Kidney capillary endothelial cell (primary cell): ENCODE data around the gene TOMM20L.

Source experiments
- DNase-seq: peaks from one replicate; pipeline ENCODE4 v3.0.0-alpha.2; 2018; ENCODE audit warnings: low spot score

The TOMM20L gene

DNA sequence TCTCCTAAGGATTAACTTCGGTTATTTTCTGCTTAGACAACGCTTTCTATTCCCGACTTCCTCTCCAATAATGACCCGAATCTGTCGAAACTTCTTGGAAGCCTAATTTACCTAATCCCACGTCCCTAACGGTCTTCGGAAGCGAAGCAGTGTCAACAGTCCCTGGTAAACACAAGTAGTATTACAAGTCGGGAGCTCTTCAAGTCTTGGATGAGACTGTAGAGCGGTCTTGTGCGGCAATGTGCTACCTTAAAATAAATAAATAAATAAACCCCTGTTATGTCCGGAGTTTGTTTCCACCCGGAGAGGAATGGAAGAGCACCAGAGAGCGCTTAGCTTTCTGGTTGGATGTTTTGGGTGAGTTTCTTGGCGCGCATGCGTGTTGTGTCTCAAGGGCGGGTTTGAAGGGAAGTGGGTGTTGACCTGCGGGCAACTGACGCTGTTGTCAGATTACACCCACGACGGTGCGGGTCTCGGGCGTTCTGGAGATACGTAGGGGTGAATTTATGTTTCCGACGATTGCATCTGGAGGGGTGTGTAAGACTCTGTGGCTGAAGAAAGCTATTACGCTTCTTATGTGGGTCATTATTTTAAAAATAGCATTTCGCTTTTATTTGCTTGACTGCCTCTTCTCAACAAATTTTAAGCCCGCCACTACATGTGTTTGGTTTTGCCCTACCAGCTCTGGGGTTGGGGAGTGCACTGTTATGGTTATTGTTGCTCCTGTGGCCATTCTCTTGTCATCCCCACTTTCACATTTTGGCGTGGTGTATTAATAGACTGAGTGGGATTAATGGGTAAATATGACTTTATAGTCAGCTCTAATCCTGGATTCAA, 31.8 kb downstream of the TOMM20L start, which contains the start of the genes KIAA0586 and TIMM9:
Gene KIAA0586, plus strand, starts transcription at position 439 of the 837 bp plus-strand sequence. CDS start 546 bp downstream, outside the sequence.
Gene TIMM9, minus strand, starts transcription at position 251 of the 837 bp plus-strand sequence. CDS start 15,586 bp downstream, outside the sequence.
- DNase-seq: peak; percentile 99

DNA sequence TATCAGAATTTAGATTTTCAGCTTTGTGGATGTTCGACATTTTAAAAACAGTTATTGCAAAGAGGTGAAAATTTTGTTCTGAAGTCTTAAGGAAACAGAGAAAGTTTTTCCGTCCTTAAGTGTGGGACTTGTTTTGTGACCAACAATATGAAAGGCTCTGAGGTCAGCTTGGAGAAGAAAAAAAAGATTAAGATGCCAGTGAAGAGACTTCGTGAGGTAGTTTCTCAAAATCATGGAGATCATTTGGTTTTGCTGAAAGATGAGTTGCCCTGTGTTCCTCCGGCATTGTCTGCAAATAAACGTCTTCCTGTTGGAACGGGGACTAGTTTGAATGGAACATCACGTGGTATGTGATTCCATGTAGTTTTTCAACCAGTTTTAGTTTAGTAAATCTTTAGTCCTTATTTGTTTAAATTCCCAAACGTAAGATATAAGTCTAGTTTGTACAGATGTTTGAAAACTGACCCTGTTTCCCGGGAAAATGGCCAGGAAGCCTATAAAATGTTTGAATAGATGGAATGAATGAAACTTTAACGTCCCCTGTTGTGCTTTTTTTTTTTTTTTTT, 32.5 kb downstream of the TOMM20L start:
- peak; percentile 51 for DNase-seq

DNA sequence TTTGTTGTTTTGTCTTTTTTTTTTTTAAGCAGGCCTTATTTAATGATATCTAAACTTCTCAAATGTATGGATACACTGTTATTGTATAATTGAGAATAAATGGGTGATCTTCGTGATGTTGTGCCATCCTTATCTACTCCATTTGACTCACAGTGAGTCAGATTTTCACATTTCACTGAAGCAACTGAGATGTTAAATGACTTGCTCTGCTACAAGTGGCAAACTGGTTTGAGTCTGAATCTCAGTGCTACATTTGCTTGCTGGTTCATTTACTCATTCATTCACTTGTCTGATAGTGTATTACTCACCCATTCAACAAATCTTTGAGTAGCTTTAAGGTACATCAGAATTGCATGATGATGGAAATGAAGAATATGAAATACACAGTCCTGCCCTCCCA, 34.4 kb downstream of the TOMM20L start:
- no peak for DNase-seq

DNA sequence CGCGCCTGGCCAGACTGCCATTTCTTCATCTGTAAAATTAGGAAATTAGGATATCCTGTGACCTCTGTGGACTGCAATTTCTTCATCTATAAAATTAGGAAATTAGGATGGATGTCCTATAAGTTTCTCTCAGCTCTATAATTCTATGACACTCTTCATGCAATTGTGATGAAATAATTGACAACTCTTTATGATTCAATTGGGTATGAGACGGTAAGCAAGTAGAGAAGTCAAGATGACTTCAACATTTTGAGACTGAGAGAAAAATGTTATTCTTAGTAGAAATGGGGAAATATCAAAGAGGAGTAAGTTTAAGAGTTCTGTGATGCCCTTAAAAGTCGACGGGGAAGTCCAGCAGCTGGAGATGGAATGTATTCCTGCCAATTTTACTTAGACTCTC, 43.7 kb downstream of the TOMM20L start:
- no peak for DNase-seq

DNA sequence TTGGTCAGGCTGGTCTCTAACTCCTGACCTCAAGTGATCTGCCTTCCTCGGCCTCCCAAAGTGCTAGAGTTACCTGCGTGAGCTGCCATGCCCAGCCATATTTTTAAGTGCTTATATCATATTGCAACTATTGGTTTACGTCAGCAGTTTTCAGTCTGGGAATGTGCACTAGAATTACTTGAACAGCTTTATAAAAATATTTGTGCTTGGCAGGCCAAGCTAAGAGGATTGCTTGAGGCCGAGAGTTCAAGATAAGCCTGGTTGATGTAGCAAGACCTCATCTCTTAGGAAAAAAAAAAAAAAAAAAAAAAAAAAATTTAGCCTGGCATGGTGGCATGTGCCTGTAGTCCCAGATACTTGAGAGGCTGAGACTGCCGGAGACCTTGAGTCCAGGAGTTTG, 48.9 kb downstream of the TOMM20L start:
- no peak for DNase-seq

DNA sequence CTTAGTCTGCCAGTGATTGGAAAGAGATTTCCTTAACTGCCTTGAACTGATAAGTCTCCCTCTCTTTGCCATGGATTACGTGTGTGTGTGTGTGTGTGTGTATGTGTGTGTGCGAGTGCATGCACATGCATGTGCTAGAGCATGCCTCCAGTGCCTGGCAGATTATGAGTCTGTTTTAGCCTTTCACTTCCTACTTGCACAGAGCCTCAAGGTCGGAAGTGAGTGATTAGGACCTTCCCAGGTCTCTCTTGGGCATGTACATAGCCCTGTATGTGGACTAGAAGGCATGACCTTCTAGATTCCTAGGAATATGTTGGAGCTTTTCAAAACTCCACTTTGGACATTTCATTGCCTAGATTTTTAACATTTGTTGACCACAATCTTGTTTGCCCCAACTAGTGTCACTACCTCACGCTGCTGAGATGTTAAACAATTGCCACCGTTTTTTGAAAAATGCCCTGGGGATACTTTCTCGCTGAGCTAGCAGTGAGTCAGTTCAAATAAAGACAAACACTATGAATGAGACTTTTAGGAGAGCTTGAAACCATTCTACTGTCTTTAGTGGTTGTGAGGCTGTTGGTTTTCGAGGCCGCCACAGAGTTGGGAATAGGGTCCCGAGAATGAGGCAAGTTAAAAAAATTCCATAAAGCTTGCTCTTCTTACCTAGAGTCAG, 60.0 kb downstream of the TOMM20L start:
- DNase-seq: no peak
